NT2/D1 (cell line): ENCODE results near the gene BUB1B.

ENCODE experiments used
- YY1 ChIP-seq: IDR thresholded peaks from 2 replicates; pipeline ENCODE4 v1.6.1; 2011; ENCODE audit not compliant: insufficient read length, insufficient read depth
- ZNF274 ChIP-seq: IDR thresholded peaks from 2 replicates; pipeline ENCODE4 v1.6.1; 2011; ENCODE audit warnings: mild to moderate bottlenecking, low read depth, low read length

- TF ChIP-seq YY1 (no peak), ZNF274 (no peak)
These were observed 79.1 kb downstream of the BUB1B start for GRCh38 chr15:40239693-40240618.
